ENCODE measurements around the gene ARNT2. TPM values are rescaled to one million over a fixed set of nuclear protein-coding genes. Genes with fewer than 3 reads are reported as not detected.

The ARNT2 gene
- total and polyA plus RNA-seq, 2 of the 13 experiments (the other 11 are each of a cell fraction or from before 2014, with no cell fraction given), result 0.69 to 1.7 TPM

- TF ChIP-seq RXRA (CRISPR knock-in tag; IDR thresholded peaks at IDR 0.05) (peak; percentile 94), ZNF574 (CRISPR knock-in tag; IDR thresholded peaks at IDR 0.05) (no peak), NCOR1 (IDR thresholded peaks at IDR 0.05; ENCODE audit: borderline replicate concordance, low read length) (peak; percentile 58; the same call in 1 of the 2 replicates), NCOA2 (CRISPR knock-in tag; IDR thresholded peaks at IDR 0.05) (peak; percentile 66; the same call in 1 of the 2 replicates), BHLHE40 (IDR thresholded peaks at IDR 0.05; ENCODE audit: low read length) (peak; percentile 50; the same call in 1 of the 2 replicates), ZBTB14 (CRISPR knock-in tag; IDR thresholded peaks at IDR 0.05) (0 out of 2 replicates have a peak, but pooled peaks have one; percentile 41), BCL6 (CRISPR knock-in tag; IDR thresholded peaks at IDR 0.05) (peak; percentile 8; the same call in 1 of the 2 replicates), CREM (IDR thresholded peaks at IDR 0.05) (peak; percentile 30; the same call in 1 of the 2 replicates), CREM (CRISPR knock-in tag; IDR thresholded peaks at IDR 0.05) (no peak), SALL1 (CRISPR knock-in tag; IDR thresholded peaks at IDR 0.05) (peak; percentile 43; the same call in 1 of the 2 replicates), GATAD2A (CRISPR knock-in tag; IDR thresholded peaks at IDR 0.05) (peak; percentile 42; the same call in 1 of the 2 replicates), RXRB (CRISPR knock-in tag; IDR thresholded peaks at IDR 0.05; ENCODE audit: borderline replicate concordance) (peak; percentile 98), RARA (CRISPR knock-in tag; IDR thresholded peaks at IDR 0.05) (0 out of 2 replicates have a peak, but pooled peaks have one; percentile 27), NR0B2 (CRISPR knock-in tag; IDR thresholded peaks at IDR 0.05) (no peak), TFDP1 (CRISPR knock-in tag; IDR thresholded peaks at IDR 0.05; ENCODE audit: borderline replicate concordance) (no peak), ZNF503 (CRISPR knock-in tag; IDR thresholded peaks at IDR 0.05) (no peak), RFXAP (CRISPR knock-in tag; IDR thresholded peaks at IDR 0.05; ENCODE audit: borderline replicate concordance) (no peak), SKI (IDR thresholded peaks at IDR 0.05; ENCODE audit: partially characterized antibody) (peak; percentile 75), FLYWCH1 (CRISPR knock-in tag; IDR thresholded peaks at IDR 0.05) (no peak), SOX6 (IDR thresholded peaks at IDR 0.05) (no peak), SOX6 (CRISPR knock-in tag; IDR thresholded peaks at IDR 0.05) (peak; percentile 34; the same call in 1 of the 2 replicates), HDAC2 (CRISPR knock-in tag; IDR thresholded peaks at IDR 0.05) (0 out of 2 replicates have a peak, but pooled peaks have one; percentile 35), CEBPB (IDR thresholded peaks at IDR 0.05; ENCODE audit: borderline replicate concordance, low read depth, low read length) (peak; percentile 36; the same call in 1 of the 2 replicates), TCF7 (IDR thresholded peaks at IDR 0.05; ENCODE audit: low read depth) (peak; percentile 58), SOX5 (CRISPR knock-in tag; IDR thresholded peaks at IDR 0.05; ENCODE audit: borderline replicate concordance) (peak; percentile 25; the same call in 1 of the 2 replicates)
These were observed 211.7 kb downstream of the ARNT2 start (continued) for GRCh38 chr15:80615783-80616391.

Measured in HepG2 (cell line).